Measurements from ENCODE around the gene GPR37L1. TPM values are rescaled to one million over a fixed set of nuclear protein-coding genes. Genes with fewer than 3 reads are reported as not detected.

The GPR37L1 gene
- total and polyA plus RNA-seq, 2 of the 8 experiments (the other 6 are each of a cell fraction or from before 2014, with no cell fraction given): 0.13 to 0.23 TPM

- TF ChIP-seq RAD21 (IDR thresholded peaks at IDR 0.05 in 1 of 2, conservative IDR thresholded peaks at IDR 0.05 in 1 of 2; ENCODE audit: low read depth in 2 of 2, low read length in 2 of 2): no peak
- no peak for TF ChIP-seq TAF7 (optimal IDR thresholded peaks at IDR 0.05; ENCODE audit: borderline replicate concordance, low read depth, low read length)
- no peak for TF ChIP-seq BRCA1 (IDR thresholded peaks at IDR 0.05; ENCODE audit: low read depth, low read length)
Measured at GRCh38 chr1:202130297-202130721, 7.6 kb downstream of the GPR37L1 start (continued).
